Measurements from ENCODE around the gene FOXJ1. TPM values are rescaled to one million over a fixed set of nuclear protein-coding genes. Genes with fewer than 3 reads are reported as not detected.

The FOXJ1 gene
- polyA plus RNA-seq, 5 donors, result 13.5 to 33.9 (median 20.6) TPM

DNA sequence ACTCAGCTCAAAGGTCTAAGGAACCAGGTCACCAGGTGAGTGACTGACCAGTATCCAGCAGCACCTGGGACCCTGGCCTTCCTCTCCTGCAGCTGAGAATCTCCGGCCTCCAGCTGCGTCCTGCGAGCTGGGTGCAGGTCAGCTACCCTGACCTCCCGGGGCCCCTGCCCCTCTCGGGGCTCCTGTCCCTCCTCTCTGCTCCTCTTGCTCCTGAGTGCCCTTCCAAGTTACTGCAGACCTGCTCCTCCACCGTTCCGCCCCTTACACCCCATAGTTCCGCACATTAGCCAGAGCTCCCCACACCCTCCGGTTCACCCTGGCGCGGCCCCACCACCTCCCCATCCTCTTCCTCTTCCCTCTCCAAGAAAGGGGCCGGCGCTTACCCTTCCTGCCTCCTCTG is 10.6 kb downstream of the FOXJ1 start:
- DNase-seq, result no peak

- no peak for DNase-seq
Observed at GRCh38 chr17:76125922-76126321, 15.1 kb downstream of the FOXJ1 start.

DNA sequence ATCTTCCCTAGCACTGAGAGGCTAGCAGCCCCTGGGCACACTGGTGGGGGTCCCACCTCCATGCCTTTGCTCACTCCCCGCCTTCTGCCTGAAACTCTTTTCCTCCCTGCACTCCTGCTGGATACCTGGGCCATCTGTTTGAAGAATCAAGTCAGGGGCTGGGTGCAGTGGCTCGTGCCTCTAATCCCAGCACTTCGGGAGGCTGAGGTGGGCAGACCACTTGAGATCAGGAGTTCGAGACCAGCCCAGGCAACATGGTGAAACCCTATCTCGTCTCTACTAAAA is 15.7 kb downstream of the FOXJ1 start:
- no peak for DNase-seq

- DNase-seq, result no peak
Observed at GRCh38 chr17:76124582-76125390, 16.3 kb downstream of the FOXJ1 start.

DNA sequence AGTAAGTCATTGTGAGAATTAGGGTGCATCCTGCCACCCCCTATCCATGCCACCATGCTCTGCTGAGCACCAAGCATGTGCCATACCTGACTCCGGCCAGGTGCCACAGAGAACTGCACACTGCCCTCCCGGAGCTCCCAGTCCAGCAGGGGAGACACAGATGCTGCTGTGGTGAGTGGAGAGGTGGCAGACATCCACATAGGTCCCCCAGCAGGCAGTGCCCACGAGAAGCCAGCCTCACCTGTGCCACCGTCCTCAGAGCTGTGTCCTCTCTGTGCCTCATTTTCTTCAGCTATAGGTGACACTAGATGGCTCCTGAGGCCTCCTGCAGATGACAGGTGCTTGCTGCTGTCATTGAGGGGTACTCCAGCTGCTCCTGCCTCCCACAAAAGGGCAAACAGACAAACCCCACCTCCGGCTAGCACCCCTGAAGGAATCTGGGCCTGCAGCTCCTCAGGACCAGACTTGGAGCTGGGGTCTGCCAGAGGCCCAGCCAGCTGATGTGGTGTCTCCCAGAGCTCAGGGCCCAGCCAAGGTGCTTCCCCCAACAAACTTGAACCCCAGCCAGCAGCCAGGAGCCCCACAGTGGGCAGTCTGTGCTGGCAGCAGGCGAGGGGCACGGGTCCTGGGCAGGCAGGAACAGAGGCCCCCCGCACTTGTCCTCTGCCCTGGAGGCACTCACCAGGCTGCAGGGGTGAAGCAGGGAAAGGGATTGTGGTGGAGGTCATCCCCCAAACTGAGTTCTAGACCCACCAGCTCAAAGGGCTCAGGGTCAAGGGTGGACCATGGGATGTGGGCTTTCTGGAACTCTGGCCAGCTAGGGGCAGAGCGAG is 17.1 kb downstream of the FOXJ1 start:
- no peak for DNase-seq

DNA sequence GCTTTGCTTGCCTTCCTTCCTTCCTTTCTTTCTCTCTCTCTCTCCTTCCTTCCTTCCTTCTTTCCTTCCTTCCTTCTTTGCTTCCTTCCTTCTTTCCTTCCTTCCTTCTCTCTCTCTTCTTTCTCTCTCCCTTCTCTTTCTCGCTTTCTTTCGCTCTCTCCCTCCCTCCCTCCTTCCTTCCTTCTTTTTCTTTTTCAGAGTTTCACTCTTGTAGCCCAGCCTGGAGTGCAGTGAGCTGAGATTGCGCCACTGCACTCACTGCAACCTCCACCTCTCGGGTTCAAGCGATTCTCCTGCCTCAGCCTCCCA is 17.9 kb downstream of the FOXJ1 start:
- no peak for DNase-seq

DNA sequence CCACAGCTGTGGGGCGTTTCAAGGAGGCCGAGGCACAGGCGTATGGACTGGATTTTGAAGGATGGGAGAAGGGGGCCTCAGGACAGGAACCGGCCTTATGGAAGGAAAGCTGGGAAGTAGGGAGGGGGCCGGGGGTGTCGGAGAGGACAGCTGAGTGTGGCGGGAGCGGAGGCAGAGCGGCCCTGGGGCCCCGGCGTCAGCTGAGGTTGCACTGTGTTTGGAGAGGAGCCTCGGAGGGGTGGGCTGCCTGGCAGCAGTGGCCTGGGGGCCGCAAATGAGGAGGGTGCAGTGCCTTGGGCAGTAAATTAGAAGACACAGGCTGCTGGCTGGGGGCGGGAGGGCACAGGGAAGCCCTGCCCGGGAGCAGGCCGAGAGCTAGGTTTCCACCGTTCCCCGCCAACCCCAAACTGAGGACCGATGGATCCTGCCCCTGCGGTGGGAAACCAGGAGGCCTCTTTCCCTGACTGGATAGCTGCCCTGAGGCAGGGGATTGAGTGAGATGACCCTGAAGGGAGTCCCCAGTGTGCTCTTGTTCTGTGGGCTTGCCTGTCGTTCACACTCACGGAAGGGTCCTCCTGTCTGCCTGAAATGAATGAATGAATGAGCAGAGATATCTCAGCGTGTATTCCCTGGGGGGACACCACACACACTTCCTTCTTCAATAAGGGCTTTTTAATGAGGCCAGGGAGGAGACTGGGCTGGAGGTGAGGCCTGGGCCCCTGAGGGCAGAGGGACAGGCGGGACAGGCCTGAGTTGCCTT is 18.4 kb downstream of the FOXJ1 start:
- DNase-seq, result no peak

- DNase-seq, result no peak
Observed at GRCh38 chr17:76121932-76122430, 19.1 kb downstream of the FOXJ1 start.

DNA sequence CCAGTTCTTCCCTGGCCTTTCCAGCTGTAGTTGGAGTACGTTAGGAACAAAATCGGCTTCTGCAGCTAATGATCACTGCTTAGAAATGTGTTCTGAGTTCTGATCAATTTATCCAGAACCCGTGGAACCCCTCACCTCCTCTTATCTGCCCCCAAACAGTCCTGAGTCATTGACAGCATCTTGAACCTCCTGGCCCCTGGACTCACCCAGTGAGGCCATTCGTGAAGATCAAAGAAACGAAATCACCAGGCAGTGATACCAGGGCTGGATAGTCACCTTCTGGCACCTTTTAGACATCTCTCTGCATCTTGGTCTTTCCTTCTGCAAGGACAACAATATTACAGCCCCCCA is 20.4 kb downstream of the FOXJ1 start:
- DNase-seq, result no peak

DNA sequence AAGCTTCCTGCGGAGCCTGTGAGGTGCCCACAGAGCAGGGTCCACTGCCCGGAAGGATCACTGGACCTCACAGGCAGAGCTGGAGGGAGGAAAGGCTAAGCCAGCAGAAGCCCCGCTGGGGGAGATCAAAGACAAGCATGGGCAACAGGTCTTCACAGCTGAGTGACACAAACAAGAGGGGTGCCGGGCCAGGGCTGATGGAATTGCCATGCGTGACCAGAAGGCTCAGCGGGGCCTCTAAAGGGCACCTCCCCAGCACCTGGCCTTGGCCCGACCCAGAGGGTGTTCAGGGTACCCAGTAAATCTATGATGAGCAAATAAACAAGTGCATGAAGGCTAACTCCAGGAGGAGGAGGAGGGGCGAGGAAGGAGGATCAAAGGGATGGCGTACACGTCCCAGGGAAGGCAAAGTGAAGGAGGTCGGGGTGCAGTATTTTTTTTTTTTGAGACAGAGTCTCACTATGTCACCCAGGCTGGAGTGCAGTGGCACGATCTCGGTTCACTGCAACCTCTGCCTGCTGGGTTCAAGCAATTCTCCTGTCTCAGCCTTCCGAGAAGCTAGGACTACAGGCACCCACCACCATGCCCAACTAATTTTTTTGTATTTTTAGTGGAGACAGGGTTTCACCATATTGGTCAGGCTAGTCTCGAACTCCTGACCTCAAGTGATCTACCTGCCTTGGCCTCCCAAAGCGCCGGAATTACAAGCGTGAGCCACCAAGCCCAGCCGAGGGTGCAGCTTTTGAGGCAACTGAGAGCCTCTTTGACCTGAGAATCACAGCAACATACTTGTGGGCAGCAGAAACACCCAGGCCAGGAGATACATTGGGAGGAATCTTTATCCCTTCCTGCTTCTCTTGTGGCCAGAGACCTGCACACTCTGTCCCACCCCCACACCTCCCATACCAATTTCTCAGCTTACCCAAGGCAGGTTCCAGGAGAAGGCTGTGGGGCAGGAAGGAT is 21.4 kb downstream of the FOXJ1 start:
- DNase-seq, result no peak

DNA sequence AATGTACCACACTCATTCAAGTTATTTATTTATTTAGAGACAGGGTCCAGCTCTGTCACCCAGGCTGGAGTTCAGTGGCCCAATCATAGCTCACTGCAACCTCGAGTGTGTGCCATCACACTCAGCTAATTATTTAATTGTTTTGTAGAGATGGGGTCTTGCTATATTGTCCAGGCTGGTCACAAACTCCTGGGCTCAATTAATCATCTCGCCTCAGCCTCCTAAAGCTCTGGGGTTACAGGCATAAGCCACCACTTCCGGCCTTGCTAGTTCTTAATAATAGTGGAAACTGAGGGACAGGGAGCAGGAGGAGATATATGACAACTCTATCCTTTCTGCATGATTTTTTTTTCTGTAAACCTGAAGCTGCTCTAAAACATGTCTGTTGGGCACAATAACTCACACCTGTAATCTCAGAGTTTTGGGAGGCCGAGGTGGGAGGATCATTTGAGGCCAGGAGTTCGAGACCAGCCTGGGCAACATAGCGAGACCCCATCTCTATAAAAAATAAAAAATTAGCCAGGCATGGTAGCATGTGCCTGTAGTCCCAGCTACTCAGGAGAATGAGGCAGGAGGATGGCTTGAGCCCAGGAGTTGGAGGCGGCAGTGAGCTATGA is 25.8 kb downstream of the FOXJ1 start:
- DNase-seq, result no peak

DNA sequence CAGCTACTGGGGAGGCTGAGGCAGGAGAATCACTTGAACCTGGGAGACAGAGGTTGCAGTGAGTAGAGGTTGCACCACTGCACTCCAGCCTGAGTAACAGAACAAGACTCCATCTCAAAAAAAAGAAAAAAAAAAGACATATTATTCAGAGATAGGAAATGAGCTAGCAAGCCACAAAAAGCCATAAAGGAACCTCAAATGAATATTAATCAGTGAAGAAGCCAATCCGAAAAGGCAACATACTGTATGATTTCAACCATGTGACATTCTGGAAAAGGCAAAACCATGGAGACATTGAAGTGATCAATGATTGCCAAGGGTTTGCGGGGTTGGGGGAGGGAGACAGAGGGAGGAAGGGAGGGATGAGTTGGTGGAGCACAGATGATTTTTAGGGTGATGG is 29.1 kb downstream of the FOXJ1 start:
- no peak for DNase-seq

DNA sequence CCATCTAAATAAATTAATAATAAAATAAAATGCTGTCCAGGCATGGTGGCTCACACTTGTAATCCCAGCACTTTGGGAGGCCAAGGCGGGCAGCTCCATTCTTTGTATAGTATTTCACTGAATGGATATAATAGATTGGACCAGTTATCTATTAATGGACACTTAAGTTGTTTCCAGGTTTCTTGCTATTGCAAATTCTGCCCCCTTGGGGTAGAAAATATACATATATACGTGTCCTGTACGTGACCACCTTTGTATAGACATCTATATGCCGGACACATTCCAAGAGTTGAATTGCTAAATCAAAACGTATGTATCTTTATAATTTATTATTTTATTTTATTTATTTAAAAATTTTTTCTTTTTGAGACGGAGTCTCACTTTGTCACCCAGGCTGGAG is 33.5 kb downstream of the FOXJ1 start:
- DNase-seq, result no peak

DNA sequence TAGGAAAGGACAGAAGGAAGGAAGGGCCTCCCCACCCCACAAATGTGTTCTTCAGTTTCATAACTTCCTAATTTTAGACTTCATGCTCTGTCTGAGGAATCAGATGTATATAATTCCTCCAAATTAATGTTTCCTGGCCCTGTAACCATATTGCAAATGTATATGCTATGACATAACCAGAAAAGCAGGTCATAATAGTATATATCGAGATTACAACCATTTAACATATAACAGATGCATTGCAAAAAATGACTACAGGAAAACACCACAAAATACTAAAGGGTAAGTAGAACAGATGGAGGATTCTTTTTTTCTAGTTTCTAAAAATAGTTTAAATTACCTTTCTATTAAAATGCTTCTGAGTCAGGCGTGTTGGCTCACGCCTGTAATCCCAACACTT is 34.3 kb downstream of the FOXJ1 start:
- no peak for DNase-seq

GRCh38 chr17:76104896-76105231 is 36.2 kb downstream of the FOXJ1 start:
- DNase-seq, result no peak

DNA sequence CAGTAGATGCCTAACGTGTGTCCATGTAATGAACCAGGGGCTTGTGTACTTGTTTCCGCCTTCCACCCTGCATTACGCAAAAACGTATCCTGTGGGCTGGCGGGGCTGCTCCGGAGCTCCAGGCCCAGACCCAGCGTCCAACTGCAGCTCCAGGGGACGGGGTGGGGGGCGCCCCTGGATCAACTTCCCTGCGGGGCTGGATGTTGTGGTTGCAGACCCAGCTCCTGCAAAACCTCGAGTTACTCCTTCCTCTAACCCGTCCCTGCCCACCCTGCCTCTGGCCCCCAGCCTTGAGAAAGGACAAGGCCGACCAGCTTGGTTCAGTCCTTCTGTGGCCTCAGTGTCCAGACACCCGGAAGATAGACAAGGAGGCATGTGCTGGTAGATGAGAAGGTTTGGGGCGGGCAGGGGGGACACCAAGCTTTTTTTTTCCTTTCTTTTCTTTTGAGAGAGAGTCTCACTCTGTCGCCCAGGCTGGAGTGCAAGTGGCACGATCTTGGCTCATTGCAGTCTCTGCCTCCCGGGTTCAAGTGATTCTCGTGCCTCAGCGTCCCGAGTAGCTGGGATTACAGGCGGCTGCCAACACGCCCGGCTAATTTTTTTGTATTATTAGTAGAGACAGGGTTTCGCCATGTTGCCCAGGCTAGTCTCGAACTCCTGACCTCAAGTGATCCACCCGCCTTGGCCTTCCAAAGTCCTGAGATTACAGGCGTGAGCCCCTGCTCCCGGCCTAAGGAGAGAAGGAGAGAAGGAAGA is 36.7 kb downstream of the FOXJ1 start:
- no peak for DNase-seq

GRCh38 chr17:76103274-76104139 is 37.5 kb downstream of the FOXJ1 start, which contains the start of gene EXOC7:
Gene EXOC7, minus strand, starts transcription at chr17:76103787. Its CDS starts 95 bp downstream, at chr17:76103692.
- peak; percentile 95 for DNase-seq

GRCh38 chr17:76102944-76103273 is 38.1 kb downstream of the FOXJ1 start:
- DNase-seq, result no peak

GRCh38 chr17:76097716-76098295 is 43.2 kb downstream of the FOXJ1 start:
- DNase-seq, result no peak

Data from right lung (tissue), 5 donors.